Adrenal gland (tissue), 5 donors: ENCODE measurements around the gene ZNF30.

Experiments used
- CTCF ChIP-seq, 6 experiments: fragments of 450-650 bp in 4 of 6; fragments of 200-600 bp in 2 of 6; sonication (generic) in 1 of 6; IDR thresholded peaks; 1 replicate in 5 of 6; 2 replicates in 1 of 6; pipeline versions ENCODE4 v1.5.1 to v1.8.0; 2016 to 2021; ENCODE audit warnings: antibody characterized with exemption in 6 of 6, mild to moderate bottlenecking in 2 of 6, moderate library complexity in 1 of 6
- POLR2A ChIP-seq, 2 donors: fragments of 450-650 bp; IDR thresholded peaks; one replicate each; pipeline ENCODE4 v1.6.1; 2017; ENCODE audit warnings: antibody characterized with exemption in 2 of 2, mild to moderate bottlenecking in 2 of 2, moderate library complexity in 1 of 2
- donor health status: DM: no; HTN: no; CAD: no.

DNA sequence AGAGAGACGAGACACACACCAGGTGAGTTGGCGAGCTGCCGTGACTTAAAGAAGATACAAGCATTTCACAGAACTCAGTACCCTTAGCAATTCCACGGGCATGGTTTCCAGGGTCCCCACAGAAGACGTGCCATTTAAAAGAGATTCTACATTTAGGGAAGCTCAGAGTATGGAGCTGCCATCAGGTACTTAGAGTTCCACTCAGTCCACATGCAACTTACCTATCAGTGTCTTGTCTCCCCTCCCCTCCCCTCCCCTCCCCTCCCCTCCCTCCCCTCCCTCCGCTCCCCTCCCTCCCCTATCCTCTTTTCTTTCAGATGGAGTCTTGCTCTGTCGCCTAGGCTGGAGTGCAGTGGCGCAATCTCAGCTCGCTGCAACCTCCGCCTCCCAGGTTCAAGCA lies 12.2 kb downstream of the ZNF30 start:
- TF ChIP-seq CTCF (IDR thresholded peaks at IDR 0.05) (no peak), POLR2A (IDR thresholded peaks at IDR 0.05) (no peak)
